AG10803 (cell line): ENCODE measurements around the gene BST1.

ENCODE experiments used
- DNase-seq: peaks from one replicate; pipeline ENCODE4 v3.0.0; 2010; ENCODE audit warnings: low read depth
- H3K4me3 ChIP-seq: 2 replicates; pipeline ENCODE4 v1.5.1; 2011; ENCODE audit warnings: mild to moderate bottlenecking, low read length, control low read depth
- TF ChIP-seq, protein P1 (sequence below): conservative IDR thresholded peaks from 2 replicates; pipeline ENCODE4 v1.5.1; 2011; ENCODE audit warnings: mild to moderate bottlenecking, low read length, control low read depth, inconsistent platforms

The BST1 gene

GRCh38 chr4:15668566-15669435 is 34.1 kb upstream of the BST1 start:
- TF ChIP-seq, protein P1, sequence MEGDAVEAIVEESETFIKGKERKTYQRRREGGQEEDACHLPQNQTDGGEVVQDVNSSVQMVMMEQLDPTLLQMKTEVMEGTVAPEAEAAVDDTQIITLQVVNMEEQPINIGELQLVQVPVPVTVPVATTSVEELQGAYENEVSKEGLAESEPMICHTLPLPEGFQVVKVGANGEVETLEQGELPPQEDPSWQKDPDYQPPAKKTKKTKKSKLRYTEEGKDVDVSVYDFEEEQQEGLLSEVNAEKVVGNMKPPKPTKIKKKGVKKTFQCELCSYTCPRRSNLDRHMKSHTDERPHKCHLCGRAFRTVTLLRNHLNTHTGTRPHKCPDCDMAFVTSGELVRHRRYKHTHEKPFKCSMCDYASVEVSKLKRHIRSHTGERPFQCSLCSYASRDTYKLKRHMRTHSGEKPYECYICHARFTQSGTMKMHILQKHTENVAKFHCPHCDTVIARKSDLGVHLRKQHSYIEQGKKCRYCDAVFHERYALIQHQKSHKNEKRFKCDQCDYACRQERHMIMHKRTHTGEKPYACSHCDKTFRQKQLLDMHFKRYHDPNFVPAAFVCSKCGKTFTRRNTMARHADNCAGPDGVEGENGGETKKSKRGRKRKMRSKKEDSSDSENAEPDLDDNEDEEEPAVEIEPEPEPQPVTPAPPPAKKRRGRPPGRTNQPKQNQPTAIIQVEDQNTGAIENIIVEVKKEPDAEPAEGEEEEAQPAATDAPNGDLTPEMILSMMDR: no peak
- no peak overlapping the region for H3K4me3 ChIP-seq

GRCh38 chr4:15670576-15670975 is 32.3 kb upstream of the BST1 start:
- no peak for DNase-seq
- no peak overlapping the region for H3K4me3 ChIP-seq
- TF ChIP-seq, protein P1: no peak

More at GRCh38 chr4:15668566-15669435, 34.1 kb upstream of the BST1 start:
- DNase-seq: no peak

- H3K4me3 ChIP-seq: no peak overlapping the region
- TF ChIP-seq, protein P1: no peak
- DNase-seq: no peak
Measured at GRCh38 chr4:15672101-15672500, 30.8 kb upstream of the BST1 start.

GRCh38 chr4:15673337-15673736 is 29.5 kb upstream of the BST1 start:
- TF ChIP-seq, protein P1: no peak
- DNase-seq: no peak
- H3K4me3 ChIP-seq: no peak overlapping the region

GRCh38 chr4:15674046-15674445 is 28.8 kb upstream of the BST1 start:
- TF ChIP-seq, protein P1: no peak
- DNase-seq: no peak
- no peak overlapping the region for H3K4me3 ChIP-seq

DNA sequence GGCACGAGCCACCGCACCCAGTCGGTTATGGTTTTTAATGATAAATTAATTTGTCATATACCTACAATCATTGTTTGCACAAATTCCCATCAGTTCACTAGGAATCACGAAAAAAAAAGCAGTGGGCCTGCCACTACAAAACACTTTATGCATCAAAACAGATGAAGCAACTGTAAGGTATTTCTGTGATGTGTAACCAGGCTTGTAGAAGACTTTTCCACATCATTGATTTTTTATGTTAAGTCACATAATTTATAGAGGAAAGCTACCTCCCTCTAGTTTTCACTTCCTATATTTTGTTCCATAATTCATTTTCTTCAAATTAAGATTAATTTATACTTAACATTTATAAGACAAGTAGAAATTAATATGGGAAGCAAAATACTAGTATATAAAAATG is 27.9 kb upstream of the BST1 start:
- DNase-seq: no peak
- TF ChIP-seq, protein P1: no peak
- no peak overlapping the region for H3K4me3 ChIP-seq

GRCh38 chr4:15675356-15675755 is 27.5 kb upstream of the BST1 start:
- TF ChIP-seq, protein P1: no peak
- no peak for DNase-seq
- no peak overlapping the region for H3K4me3 ChIP-seq
